Activated naive CD4-positive, alpha-beta T cell treated with anti-CD3 and anti-CD28 coated beads, Interleukin-2, amount 10 ng/mL, durations not matched to agents 7 days and 5 days (primary cell): ENCODE results near the gene ATP11C.
A peak's percentile ranks its signal among the peaks of the same experiment; 100 is the strongest.
"Not testable (repeated sequence)": the region's sequence is repeated elsewhere in the genome, so short reads cannot be mapped to it uniquely, and the experiment has no call there.

ENCODE experiments used
- CTCF ChIA-PET: fragments of 350-600 bp; sonication (Branson Sonifier 250); formaldehyde crosslinking; loops from one replicate; lab custom pipeline; 2021; ENCODE audit warnings: antibody characterized with exemption; lab: Charles Lee
- DNase-seq: peaks from one replicate; pipeline ENCODE4 v3.0.0-alpha.2; 2020
- H3K27ac Mint-ChIP-seq: one replicate; pipeline ENCODE4 v1.8.0; 2021; ENCODE audit warnings: mild to moderate bottlenecking, moderate library complexity, mixed read lengths
- H3K27me3 Mint-ChIP-seq: one replicate; pipeline ENCODE4 v1.8.0; 2021; ENCODE audit warnings: mild to moderate bottlenecking, mixed read lengths
- H3K36me3 Mint-ChIP-seq: one replicate; pipeline ENCODE4 v1.8.0; 2021; ENCODE audit warnings: mixed read lengths
- H3K4me1 Mint-ChIP-seq: one replicate; pipeline ENCODE4 v1.8.0; 2021; ENCODE audit warnings: mixed read lengths
- H3K4me3 Mint-ChIP-seq: one replicate; pipeline ENCODE4 v1.8.0; 2021; ENCODE audit warnings: mild to moderate bottlenecking, moderate library complexity, mixed read lengths
- H3K9me3 Mint-ChIP-seq: one replicate; pipeline ENCODE4 v1.8.0; 2021; ENCODE audit warnings: mixed read lengths

Gene ATP11C

DNA sequence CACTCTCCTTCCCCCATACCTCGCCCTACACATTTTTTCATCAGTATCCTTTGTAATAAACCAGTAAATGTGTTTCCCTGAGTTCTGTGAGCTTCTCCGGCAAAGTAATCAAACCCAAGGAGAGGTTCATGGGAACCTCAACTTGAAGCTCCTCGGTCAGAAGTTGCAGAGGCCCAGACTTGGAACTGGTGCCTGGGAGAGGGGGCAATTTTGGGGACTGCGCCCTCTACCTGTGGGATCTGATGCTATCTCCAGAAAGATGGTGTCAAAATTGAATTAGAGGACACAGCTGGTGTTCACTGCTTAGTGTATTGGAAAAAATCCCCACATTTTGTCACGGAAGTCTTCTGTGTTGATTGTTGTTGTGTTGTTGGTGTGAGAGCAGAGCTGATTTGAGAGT lies 70.6 kb downstream of the ATP11C start:
- no peaks in the 10 kb centered on the region for H3K9me3 Mint-ChIP-seq
- no peaks in the 10 kb centered on the region for H3K4me1 Mint-ChIP-seq

DNA sequence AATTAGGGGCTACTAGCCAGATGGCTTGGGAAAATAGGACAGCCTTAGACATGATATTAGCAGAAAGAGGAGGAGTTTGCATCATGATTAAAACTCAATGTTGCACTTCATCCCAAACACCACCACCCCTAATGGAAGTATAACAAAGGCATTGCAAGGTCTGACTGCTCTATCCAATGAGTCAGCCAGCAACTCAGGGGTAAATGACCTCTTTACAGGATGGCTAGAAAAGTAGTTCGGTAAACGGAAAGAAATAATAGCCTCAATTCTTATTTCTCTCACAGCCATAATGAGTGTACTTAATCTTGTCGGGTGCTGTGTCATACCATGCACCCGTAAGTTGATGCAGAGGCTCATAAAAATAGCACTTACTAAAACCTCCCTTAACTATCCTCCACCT lies 76.0 kb downstream of the ATP11C start:
- CTCF ChIA-PET, H3K27ac Mint-ChIP-seq, H3K36me3 Mint-ChIP-seq, DNase-seq, H3K9me3 Mint-ChIP-seq, H3K4me3 Mint-ChIP-seq, H3K27me3 Mint-ChIP-seq, H3K4me1 Mint-ChIP-seq: not testable (repeated sequence)

More for the DNA sequence above, 70.6 kb downstream of the ATP11C start:
- DNase-seq, result no peak
- CTCF ChIA-PET, result no interaction called here
- Mint-ChIP-seq H3K36me3 (peaks cover 2% of the 10 kb centered on the region), H3K27me3 (no peaks in the 10 kb centered on the region), H3K27ac (no peak overlapping the region), H3K4me3 (no peak overlapping the region)

GRCh38 chrX:139851730-139852129 lies 81.1 kb downstream of the ATP11C start:
- DNase-seq, result no peak

GRCh38 chrX:139850968-139851367 lies 81.9 kb downstream of the ATP11C start:
- no peaks in the 10 kb centered on the region for H3K27me3 Mint-ChIP-seq
- CTCF ChIA-PET, result interaction anchor here (1.0 kb wide), 1 partner anchor 18 kb away, joined by 3 read pairs; no protein-coding TSS in a partner anchor
- no peak for DNase-seq
- no peaks in the 10 kb centered on the region for H3K36me3 Mint-ChIP-seq
- H3K4me1 Mint-ChIP-seq, result no peaks in the 10 kb centered on the region
- H3K4me3 Mint-ChIP-seq, result no peak overlapping the region
- no peaks in the 10 kb centered on the region for H3K9me3 Mint-ChIP-seq
- no peak overlapping the region for H3K27ac Mint-ChIP-seq

More at GRCh38 chrX:139851730-139852129, 81.1 kb downstream of the ATP11C start:
- no peaks in the 10 kb centered on the region for H3K9me3 Mint-ChIP-seq
- CTCF ChIA-PET, result no interaction called here
- H3K27ac Mint-ChIP-seq, result no peak overlapping the region
- H3K4me3 Mint-ChIP-seq, result no peak overlapping the region
- no peaks in the 10 kb centered on the region for H3K4me1 Mint-ChIP-seq
- no peaks in the 10 kb centered on the region for H3K36me3 Mint-ChIP-seq
- H3K27me3 Mint-ChIP-seq, result no peaks in the 10 kb centered on the region

GRCh38 chrX:139844884-139845283 lies 88.0 kb downstream of the ATP11C start:
- no peaks in the 10 kb centered on the region for H3K27me3 Mint-ChIP-seq
- H3K9me3 Mint-ChIP-seq, result no peaks in the 10 kb centered on the region
- H3K36me3 Mint-ChIP-seq, result peaks cover 3% of the 10 kb centered on the region
- no peaks in the 10 kb centered on the region for H3K4me1 Mint-ChIP-seq
- no peak overlapping the region for H3K27ac Mint-ChIP-seq
- no peak for DNase-seq
- no peak overlapping the region for H3K4me3 Mint-ChIP-seq
- CTCF ChIA-PET, result no interaction called here

GRCh38 chrX:139844163-139844562 lies 88.7 kb downstream of the ATP11C start:
- DNase-seq, result no peak
- Mint-ChIP-seq H3K36me3 (peaks cover 3% of the 10 kb centered on the region), H3K27ac (no peak overlapping the region), H3K4me1 (no peaks in the 10 kb centered on the region), H3K4me3 (no peak overlapping the region), H3K27me3 (no peaks in the 10 kb centered on the region), H3K9me3 (no peaks in the 10 kb centered on the region)
- CTCF ChIA-PET, result no interaction called here

DNA sequence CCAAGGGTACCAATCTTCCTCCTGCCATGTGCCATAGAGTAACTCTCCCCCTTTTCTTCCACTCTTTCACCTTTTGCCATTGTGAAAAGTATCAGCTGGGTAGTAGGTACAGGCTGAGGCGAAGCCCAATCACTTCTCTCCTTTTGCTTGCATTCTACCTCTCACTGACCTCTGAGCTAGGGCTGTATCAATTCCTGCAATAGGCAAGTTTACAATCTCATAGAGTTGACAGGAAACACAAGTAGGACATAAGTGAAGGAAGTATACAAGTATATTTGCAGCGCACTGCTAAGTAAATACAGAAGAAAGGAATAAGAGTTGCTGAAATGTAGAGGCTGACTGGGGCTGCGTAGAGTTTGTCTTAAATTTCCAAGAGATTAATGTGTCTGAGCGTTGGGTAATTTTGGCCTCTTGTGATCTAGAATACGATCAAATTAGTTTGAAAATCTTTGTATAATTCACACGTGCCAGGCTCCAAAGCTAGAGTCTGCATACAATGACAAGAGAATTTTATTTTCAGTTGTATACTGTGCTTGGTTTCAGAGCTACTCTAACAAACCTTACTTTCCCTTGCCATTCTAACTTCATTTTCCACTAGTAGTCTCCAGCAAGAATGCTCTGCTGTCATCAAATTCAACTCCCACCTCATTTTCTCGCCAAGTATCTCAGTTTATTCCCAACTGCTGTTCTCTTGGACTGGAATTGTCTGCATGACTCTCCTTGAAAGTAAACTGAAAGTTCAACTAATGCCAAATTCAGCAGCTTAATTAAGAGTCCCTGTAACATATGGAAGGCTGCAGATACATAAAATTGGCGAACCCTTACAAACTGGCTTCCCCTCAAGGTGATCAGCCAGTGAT lies 90.3 kb downstream of the ATP11C start:
- Mint-ChIP-seq H3K27ac (no peak overlapping the region), H3K36me3 (peaks cover 3% of the 10 kb centered on the region), H3K4me3 (no peak overlapping the region), H3K9me3 (peaks cover 2% of the 10 kb centered on the region), H3K4me1 (no peaks in the 10 kb centered on the region), H3K27me3 (no peaks in the 10 kb centered on the region)
- DNase-seq, result no peak
- CTCF ChIA-PET, result no interaction called here

GRCh38 chrX:139836335-139836734 lies 96.5 kb downstream of the ATP11C start:
- DNase-seq, CTCF ChIA-PET, H3K27me3 Mint-ChIP-seq, H3K27ac Mint-ChIP-seq, H3K4me3 Mint-ChIP-seq, H3K9me3 Mint-ChIP-seq, H3K36me3 Mint-ChIP-seq: not testable (repeated sequence)
- H3K4me1 Mint-ChIP-seq, result peaks cover 12% of the 10 kb centered on the region

GRCh38 chrX:139834879-139835278 lies 98.0 kb downstream of the ATP11C start:
- no peak for DNase-seq
- no peak overlapping the region for H3K27ac Mint-ChIP-seq
- CTCF ChIA-PET, result no interaction called here

DNA sequence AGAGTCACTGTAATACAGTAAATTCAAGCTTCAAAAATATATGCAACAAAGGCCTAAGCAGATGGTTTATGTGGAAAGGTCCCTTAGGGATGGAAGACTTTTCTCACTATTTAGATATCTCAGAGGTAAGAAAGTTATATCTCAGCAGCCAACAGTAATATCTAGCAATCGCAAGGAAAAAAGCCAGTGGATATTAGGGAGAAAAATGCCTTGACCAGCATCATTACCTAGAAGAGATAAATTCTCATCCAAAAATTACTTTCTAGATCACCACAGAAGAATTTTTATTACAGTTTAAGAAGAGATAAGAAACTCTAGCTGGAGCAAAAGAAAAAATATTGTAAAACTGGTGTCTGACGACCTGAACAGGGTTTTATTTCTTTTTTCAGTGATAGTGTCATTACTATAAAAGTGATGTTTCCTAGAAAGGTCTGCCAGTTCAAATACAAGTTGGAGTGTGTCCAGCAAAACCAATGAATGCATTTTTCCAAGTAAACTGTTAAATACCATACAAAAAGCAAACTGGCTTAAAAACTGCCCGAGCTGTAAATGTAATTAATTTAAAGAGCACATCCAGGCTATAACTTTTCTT lies 100.0 kb downstream of the ATP11C start:
- DNase-seq, result no peak
- CTCF ChIA-PET, result interaction anchor here (0.7 kb wide), 1 partner anchor 18 kb away, joined by 3 read pairs; no protein-coding TSS in a partner anchor
- no peak overlapping the region for H3K4me3 Mint-ChIP-seq
- no peaks in the 10 kb centered on the region for H3K27me3 Mint-ChIP-seq
- no peaks in the 10 kb centered on the region for H3K36me3 Mint-ChIP-seq
- H3K9me3 Mint-ChIP-seq, result no peaks in the 10 kb centered on the region
- no peak overlapping the region for H3K27ac Mint-ChIP-seq
- peaks cover 16% of the 10 kb centered on the region for H3K4me1 Mint-ChIP-seq

More at GRCh38 chrX:139834879-139835278, 98.0 kb downstream of the ATP11C start:
- H3K36me3 Mint-ChIP-seq, result no peaks in the 10 kb centered on the region
- H3K9me3 Mint-ChIP-seq, result peaks cover 2% of the 10 kb centered on the region
- H3K27me3 Mint-ChIP-seq, result no peaks in the 10 kb centered on the region
- H3K4me3 Mint-ChIP-seq, result no peak overlapping the region
- peaks cover 16% of the 10 kb centered on the region for H3K4me1 Mint-ChIP-seq

- Mint-ChIP-seq H3K27me3 (no peaks in the 10 kb centered on the region), H3K36me3 (no peaks in the 10 kb centered on the region), H3K9me3 (no peaks in the 10 kb centered on the region), H3K4me1 (peaks cover 16% of the 10 kb centered on the region), H3K4me3 (no peak overlapping the region), H3K27ac (peak overlapping the region; percentile 69)
- CTCF ChIA-PET, result no interaction called here
- DNase-seq, result no peak
These were observed 101.0 kb downstream of the ATP11C start for GRCh38 chrX:139831675-139832456.

- Mint-ChIP-seq H3K27ac (no peak overlapping the region), H3K36me3 (no peaks in the 10 kb centered on the region), H3K4me3 (no peak overlapping the region), H3K4me1 (peaks cover 16% of the 10 kb centered on the region), H3K27me3 (no peaks in the 10 kb centered on the region), H3K9me3 (no peaks in the 10 kb centered on the region)
- DNase-seq, result no peak
- CTCF ChIA-PET, result no interaction called here
These were observed 101.8 kb downstream of the ATP11C start for GRCh38 chrX:139831017-139831416.

DNA sequence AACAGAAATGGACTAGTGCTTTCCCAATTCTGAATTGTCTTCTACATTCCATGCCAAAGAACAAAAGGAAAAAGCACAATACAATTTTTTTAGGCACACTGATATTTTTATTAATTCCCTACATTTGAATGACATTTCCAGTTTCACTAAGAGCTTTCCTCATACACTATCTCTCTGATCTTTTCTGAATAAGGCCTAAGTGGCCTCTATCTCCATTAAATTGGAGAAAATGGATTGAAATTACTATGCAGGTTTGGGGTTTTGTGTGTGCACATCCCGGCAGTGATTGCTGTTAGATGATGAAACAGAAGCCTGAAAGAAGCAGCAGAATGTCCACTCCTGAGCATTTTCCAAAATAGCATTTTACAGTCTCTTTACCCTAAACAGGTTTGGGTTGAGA lies 104.0 kb downstream of the ATP11C start:
- no peak overlapping the region for H3K4me3 Mint-ChIP-seq
- H3K36me3 Mint-ChIP-seq, result peaks cover 6% of the 10 kb centered on the region
- H3K27me3 Mint-ChIP-seq, result no peaks in the 10 kb centered on the region
- no peak overlapping the region for H3K27ac Mint-ChIP-seq
- no peaks in the 10 kb centered on the region for H3K9me3 Mint-ChIP-seq
- CTCF ChIA-PET, result no interaction called here
- DNase-seq, result no peak
- H3K4me1 Mint-ChIP-seq, result peaks cover 16% of the 10 kb centered on the region

DNA sequence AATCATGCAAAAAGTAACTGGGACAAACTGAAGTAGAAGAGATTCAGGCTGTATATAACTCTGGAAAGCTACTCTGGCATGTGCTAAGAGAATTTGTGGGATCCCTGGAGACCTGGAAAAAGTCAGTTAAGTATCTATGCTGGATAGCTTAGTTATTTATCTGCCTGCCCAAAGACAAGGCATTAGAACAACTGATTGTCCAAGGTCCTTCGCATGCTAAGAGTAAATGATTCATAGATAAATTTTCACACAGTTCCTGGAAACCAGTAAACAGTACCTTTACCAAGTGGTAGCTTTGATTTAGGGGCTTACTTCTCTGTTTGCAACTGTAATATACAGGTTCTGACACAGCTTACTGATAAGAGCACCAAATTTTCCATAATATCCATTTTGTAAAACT lies 104.8 kb downstream of the ATP11C start:
- H3K36me3 Mint-ChIP-seq, result peaks cover 8% of the 10 kb centered on the region
- no peak for DNase-seq
- H3K27ac Mint-ChIP-seq, result no peak overlapping the region
- H3K27me3 Mint-ChIP-seq, result no peaks in the 10 kb centered on the region
- no peak overlapping the region for H3K4me3 Mint-ChIP-seq
- CTCF ChIA-PET, result no interaction called here
- H3K4me1 Mint-ChIP-seq, result peaks cover 16% of the 10 kb centered on the region
- no peaks in the 10 kb centered on the region for H3K9me3 Mint-ChIP-seq
